Stimulated activated CD8-positive, alpha-beta memory T cell treated with anti-CD3 and anti-CD28 coated beads, Interleukin-12 subunit alpha, Interleukin-12 subunit beta, amount 100 ng/mL, for 1 hour (primary cell): Measurements from ENCODE around the gene SPAAR.
"Not testable (repeated sequence)": the region's sequence is repeated elsewhere in the genome, so short reads cannot be mapped to it uniquely, and the experiment has no call there.

ENCODE experiments used
- DNase-seq: peaks from one replicate; pipeline ENCODE4 v3.0.0-alpha.2; 2020; ENCODE audit warnings: low read depth

SPAAR gene, protein sequence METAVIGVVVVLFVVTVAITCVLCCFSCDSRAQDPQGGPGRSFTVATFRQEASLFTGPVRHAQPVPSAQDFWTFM

DNA sequence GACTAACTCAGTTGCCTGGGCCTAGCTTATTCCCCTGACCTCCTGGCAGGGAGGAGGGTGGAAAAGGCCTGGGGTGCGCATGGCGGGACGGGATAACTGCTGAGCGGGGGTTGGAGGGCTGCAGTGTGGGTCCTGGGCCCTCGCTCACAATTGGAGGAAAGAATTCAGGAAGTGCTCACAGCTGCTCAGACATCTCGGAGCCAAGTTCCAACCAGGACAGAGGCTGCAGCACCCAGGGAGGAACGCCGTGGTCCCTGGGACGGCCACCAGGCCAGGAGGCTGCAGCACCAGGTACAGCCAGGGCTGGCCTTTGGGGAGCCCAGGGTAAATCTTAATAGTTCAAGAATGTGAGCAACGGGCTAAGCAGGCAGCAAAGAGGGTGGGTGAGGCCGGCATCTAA, at the start of gene SPAAR:
SPAAR (plus strand) TSS at position 217 of the 400 bp plus-strand sequence. CDS start 974 bp downstream, outside the sequence.
- no peak for DNase-seq

DNA sequence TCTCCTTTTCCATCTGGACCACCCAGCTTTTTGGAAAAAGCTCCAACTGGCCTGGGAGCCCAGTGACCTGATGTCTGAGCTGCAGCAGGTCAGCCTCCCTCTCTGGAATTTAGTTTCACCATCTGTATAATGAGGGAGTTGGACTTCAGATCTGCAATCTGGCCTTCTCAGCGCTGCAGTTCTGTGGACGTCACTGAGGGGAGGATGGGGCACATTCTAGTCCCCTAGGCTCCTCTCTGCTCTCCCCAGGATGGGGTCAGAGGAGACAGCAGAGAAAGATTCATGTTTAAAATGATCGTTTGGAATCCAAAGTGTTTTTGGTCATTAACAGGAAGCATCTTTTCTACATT, 49.3 kb upstream of the SPAAR start:
- no peak for DNase-seq

DNA sequence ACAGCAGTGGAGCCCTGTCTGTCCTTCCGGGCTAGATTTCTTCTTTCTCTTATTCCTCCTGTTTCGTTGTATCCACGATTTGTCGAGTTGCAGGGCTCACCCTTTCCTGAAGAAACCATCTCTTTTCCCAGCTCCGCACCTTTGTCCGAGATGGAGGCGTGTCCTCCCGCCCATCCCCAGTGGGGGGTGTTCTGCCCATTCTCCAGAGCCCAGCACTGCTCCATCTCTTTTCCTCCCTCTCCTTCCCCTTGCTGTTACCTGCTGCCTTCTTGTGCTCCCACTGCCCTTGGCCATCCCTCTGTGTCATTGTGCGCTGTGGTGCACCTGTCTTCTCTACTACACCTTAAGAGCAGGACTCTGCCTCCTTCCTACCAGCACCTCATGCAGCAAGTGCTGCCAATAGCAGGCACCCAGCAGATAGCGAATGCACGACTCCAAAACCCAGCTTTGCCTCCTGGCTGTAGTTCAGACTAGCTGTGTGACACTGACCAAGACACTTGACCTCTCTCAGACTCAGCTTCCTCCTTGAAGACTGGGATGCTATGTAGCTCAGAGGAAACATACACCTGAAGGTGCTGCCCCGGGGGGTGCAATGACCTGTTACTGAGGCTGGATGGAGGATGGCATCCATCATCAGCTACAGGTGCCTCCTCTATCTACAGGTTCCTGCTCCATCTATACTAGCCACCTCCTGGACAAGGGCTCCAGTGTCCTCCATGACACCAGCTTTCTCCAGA, 48.0 kb upstream of the SPAAR start:
- DNase-seq, result no peak

GRCh38 chr9:35862328-35862727, 47.0 kb upstream of the SPAAR start:
- DNase-seq, result no peak

- no peak for DNase-seq
These were observed 45.7 kb upstream of the SPAAR start for GRCh38 chr9:35863583-35863982.

- DNase-seq, result no peak
These were observed 44.5 kb upstream of the SPAAR start for GRCh38 chr9:35864695-35865255.

GRCh38 chr9:35867538-35867937, 41.8 kb upstream of the SPAAR start:
- no peak for DNase-seq

- DNase-seq, result no peak
These were observed 40.4 kb upstream of the SPAAR start for GRCh38 chr9:35868933-35869332.

DNA sequence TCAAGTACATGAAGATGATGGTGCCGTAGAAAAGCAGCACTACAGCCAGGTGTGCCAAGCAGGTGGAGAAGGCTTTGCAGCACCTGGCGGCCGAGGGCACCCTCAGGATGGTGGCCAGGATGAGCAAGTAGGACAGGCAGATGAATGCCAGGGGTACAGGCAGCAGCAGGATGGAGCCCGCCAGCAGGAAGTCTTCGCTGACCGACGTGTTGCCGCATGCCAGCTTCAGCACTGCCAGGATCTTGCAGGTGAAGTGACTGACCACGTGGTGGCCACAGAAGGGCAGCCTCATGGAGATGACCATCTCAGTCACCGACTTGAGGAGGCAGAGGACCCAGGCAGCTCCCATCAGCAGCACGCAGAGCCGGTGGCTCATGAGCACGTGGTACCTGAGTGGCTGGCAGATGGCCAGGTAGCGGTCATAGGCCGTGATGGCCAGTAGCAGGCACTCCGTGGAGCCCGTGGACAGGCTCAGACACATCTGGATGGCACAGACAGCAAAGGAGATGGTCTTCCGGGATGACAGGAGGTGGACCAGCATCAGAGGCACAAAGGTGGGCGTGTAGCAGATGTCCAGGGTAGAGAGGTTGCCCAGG, 39.6 kb upstream of the SPAAR start:
- DNase-seq, result no peak

DNA sequence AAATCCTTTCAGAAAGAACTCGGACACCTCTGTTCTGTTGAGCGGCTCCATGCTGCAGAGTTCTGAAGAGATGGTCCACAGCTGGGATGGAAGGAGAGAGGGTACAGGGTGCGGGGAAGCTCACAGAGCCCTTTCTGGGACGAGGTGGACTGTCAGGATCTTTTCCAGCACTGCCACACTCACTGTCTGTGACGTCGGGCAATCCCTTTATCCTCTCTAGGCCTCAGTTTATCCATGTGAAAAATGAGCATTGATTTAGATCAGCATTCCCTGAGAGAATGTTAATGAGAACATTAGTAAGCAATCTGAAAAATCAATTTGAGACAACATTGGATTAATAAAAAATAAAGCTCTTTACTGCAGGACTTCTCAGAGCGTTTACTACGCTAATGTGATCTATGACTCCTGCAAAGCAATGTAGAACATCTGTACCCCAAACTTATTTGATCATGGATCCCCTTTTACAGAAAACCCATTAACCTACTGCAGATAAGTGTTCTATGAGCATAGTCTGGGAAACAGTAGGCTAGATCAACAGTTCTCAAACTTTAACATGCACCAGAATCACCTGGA, 38.9 kb upstream of the SPAAR start, which contains the start of gene OR13J1:
OR13J1 (minus strand) TSS at position 51 of the 573 bp plus-strand sequence; CDS start at position 51, 0 bp downstream.
- DNase-seq, result no peak

- DNase-seq, result no peak
These were observed 37.7 kb upstream of the SPAAR start for GRCh38 chr9:35871545-35871944.

DNA sequence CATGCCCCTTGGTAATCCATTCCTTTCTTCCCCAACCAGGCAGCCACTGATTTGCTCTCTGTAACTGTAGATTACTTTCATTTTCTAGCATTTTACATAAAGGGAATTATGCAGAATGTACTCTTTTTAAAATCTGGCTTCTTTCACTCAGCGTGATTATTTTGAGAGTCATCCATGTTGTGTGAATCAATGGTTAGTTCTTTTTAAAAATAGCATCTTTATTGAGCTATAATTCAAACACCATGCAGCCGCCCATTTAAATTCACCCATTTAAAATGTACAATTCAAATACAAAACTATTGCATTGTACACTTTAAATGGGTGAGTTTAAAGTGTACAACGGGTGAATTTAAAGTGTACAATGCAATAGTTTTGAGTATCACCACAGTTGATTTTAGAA, 36.8 kb upstream of the SPAAR start:
- DNase-seq, result no peak

- DNase-seq, result peak; percentile 76
These were observed 26.9 kb upstream of the SPAAR start for GRCh38 chr9:35882263-35882848.

DNA sequence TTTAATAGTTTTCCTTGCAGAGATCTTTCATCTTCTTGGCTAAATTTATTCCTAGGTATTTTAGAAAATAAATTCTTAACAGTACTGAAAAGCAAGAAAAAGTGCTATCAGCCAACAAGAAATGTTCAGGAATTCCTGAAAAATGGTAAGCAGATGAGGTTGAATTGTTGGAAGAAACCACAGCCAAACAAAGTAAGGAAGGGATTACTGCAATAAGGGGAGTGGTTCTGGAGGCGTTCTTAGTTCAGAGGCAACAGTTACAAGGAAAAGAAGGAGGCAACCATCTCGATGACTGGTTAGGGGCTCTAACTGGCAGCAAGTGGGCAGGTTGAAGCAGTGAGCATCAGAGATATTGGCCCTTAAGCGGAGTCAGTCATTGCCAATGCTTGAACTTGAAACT, 26.3 kb upstream of the SPAAR start:
- no peak for DNase-seq

DNA sequence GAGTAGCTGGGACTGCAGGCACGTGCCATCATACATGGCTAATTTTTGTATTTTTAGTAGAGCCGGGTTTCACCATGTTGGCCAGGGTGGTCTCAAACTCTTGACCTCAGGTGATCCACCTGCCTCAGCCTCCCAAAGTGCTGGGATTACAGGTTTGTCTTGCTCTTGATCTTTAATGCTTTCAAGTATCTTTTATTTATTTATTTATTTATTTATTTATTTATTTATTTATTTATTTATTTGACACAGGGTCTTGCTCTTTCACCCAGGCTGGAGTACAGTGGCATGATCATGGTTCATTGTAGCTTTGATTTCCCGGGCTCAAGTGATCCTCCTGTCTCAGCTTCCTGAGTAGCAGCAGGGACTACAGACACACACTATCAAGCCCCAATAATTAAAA, 24.4 kb upstream of the SPAAR start:
- not testable (repeated sequence) for DNase-seq

DNA sequence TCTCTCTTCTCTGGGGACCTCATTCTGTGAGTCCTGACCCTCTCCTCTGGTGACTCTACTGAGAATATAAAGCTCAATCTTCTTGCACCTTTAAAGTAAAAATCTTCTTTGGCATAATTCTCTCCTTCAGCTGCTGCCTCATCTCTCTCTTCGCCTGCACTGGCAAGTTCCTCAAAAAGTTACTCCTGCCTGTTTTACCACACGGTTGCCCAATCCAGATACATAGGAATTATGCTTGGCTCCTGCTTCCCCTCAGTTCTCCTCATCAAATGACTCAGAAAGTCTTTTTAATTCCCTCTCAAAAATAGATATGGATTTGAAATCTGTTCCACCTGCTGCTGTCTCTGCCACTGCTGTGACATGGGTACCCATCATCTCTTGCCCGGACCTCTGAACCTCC, 17.6 kb upstream of the SPAAR start:
- no peak for DNase-seq

- no peak for DNase-seq
These were observed 17.2 kb upstream of the SPAAR start for GRCh38 chr9:35892051-35892450.

DNA sequence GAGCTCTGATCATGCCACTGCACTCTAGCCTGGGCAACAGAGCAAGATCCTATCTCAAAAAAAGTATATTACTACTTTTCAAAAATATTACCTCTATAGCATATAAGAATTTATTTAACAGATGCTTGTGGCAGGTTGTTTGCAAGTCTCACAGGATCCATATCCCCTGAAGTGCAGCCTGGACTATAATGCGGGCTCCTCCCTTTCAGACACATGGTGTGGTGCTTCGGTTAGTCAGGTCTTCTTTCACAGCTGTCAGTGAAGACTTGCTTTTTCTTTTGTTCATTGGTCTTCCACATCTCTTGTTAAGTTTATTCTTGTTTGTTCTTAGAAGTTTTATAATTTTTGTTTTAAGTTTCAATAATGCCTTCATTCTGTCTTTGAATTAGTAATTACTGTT, 12.7 kb upstream of the SPAAR start:
- DNase-seq, result no peak

DNA sequence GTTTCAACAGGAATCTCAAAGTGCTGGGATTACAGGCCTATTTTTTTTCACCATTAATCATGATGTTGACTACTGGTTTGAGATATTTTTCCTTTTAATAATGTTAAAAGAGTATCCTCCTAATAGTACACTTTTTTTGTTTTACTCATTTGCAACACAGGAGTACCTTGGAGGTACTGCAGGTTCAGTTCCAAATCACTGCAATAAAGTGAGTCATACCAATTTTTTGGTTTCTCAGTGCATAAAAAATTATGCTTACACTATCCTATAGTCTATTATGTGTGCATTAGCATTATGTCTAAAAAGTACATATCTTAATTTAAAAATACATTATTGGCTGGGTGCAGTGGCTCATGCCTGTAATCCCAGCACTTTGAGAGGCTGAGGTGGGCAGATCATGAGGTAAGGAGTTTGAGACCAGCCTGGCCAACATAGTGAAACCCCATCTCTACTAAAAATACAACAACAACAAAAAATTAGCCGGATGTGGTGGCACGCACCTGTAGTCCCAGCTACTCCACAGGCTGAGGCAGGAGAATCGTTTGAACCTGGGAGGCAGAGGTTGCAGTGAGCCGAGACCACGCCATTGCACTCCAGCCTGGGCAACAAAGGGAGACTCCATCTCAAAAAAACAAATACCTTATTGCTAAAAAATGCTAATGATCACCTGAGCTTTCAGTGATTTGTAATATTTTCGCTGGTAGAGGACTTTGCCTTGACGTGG, 11.8 kb upstream of the SPAAR start:
- DNase-seq, result not testable (repeated sequence)

- DNase-seq, result no peak
These were observed 11.0 kb upstream of the SPAAR start for GRCh38 chr9:35898337-35898736.

GRCh38 chr9:35899021-35899420, 10.3 kb upstream of the SPAAR start:
- DNase-seq, result no peak

DNA sequence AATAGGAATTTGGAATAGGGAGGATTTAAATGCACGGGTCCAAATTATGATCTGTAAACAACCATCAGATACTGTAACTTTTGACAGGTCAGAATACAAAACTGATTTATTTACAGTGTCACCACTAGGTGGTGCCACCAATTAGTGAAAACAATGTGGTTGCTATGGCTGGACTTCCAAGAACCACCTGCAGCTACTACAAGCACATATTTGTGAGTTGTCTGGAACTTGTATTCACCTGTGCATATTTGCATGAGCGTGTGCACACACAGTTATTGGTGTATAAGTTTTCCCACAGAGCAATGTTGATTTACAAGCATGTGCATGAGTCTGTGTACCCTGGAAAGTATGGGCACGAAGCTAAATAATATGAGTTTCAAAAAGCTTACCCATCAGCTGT, 6.2 kb upstream of the SPAAR start:
- peak; percentile 12 for DNase-seq
